Osteoblast (primary cell): ENCODE data around the gene STK33. TPM values are rescaled to one million over a fixed set of nuclear protein-coding genes. Genes with fewer than 3 reads are reported as not detected.

Experiments used
- DNase-seq: peaks from one replicate; pipeline ENCODE4 v3.0.0; 2011; ENCODE audit warnings: low spot score, mixed read lengths; ENCODE audit not compliant: insufficient read length; ENCODE audit errors: missing footprints
- H2AFZ ChIP-seq: 2 replicates; pipeline ENCODE4 v1.6.0; 2011; ENCODE audit warnings: mild to moderate bottlenecking, low read length
- H3K27ac ChIP-seq: 2 replicates; pipeline ENCODE4 v1.5.1; 2011; ENCODE audit warnings: mild to moderate bottlenecking, low read depth, low read length, moderate library complexity
- H3K27me3 ChIP-seq: 2 replicates; pipeline ENCODE4 v1.6.0; 2012; ENCODE audit warnings: mild to moderate bottlenecking, control low read depth, inconsistent platforms, low read length, moderate library complexity; ENCODE audit not compliant: insufficient read depth
- H3K36me3 ChIP-seq: 2 replicates; pipeline ENCODE4 v1.5.1; 2011; ENCODE audit warnings: mild to moderate bottlenecking, low read length, control low read depth, moderate library complexity; ENCODE audit not compliant: insufficient read depth
- H3K4me1 ChIP-seq: 2 replicates; pipeline ENCODE4 v1.5.1; 2011; ENCODE audit warnings: mild to moderate bottlenecking, low read length, control low read depth, moderate library complexity; ENCODE audit not compliant: insufficient read depth
- H3K4me2 ChIP-seq: 2 replicates; pipeline ENCODE4 v1.6.0; 2011; ENCODE audit warnings: mild to moderate bottlenecking, low read length; ENCODE audit not compliant: insufficient read depth
- H3K4me3 ChIP-seq: fragments of 200-600 bp; sonication (generic); 3 replicates; pipeline ENCODE4 v1.5.1; 2012; ENCODE audit warnings: mild to moderate bottlenecking, low read length, inconsistent platforms; ENCODE audit not compliant: insufficient read depth
- H3K79me2 ChIP-seq: 2 replicates; pipeline ENCODE4 v1.6.0; 2012; ENCODE audit warnings: mild to moderate bottlenecking, low read length, control low read depth, inconsistent platforms; ENCODE audit not compliant: insufficient read depth
- H3K9me3 ChIP-seq: 2 replicates; pipeline ENCODE4 v1.5.1; 2011; ENCODE audit warnings: low read depth, low read length, control low read depth
- H4K20me1 ChIP-seq: 2 replicates; pipeline ENCODE4 v1.6.0; 2012; ENCODE audit warnings: mild to moderate bottlenecking, low read length, control low read depth; ENCODE audit not compliant: insufficient read depth
- CTCF ChIP-seq: IDR thresholded peaks from 2 replicates; pipeline ENCODE4 v1.5.1; 2011; ENCODE audit warnings: mild to moderate bottlenecking, low read depth, low read length, moderate library complexity; ENCODE audit errors: extremely low read depth
- total RNA-seq: library from RNA; depleted of rRNA; stranded (reverse); fragments of >200 nt; gene quantifications from 2 replicates; pipeline ENCODE4 v1.2.3, GENCODE V29; 2012

STK33 gene
- total RNA-seq, 1 donor, result 0.72 TPM

DNA sequence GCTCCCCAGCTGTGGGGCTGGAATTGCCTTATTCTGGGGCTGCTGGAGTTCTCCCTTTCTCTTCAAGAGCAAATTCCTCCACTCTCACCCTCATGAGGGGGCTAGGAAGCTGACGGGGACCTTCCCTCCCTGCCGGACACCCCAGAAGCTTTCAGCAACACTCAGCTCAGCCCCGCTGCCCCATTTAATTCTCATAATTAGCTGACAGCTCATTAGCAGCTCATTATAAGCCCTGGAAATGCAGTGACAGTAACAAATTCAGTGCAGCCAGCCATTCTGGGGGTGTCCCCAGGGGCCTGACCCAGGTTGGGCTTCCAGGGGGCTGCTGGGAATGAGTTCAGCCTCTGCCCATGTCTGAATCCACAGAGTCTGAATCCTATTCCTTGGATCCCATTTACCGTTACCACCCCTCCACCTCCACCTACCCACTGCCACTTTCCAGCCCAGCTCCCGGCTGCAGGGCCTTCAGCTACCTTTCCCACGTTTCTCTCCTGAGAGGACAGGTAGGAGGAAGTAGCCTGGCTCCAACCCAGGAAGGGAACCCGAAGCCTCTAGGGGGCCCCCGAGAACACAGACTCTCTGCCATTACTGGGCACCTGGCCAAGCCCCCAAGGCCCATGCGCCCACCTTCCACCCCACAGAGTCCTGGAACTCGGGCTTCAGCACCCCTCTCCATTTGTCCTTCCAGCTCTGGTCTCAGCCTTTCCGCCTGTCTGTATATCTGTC lies 228.6 kb downstream of the STK33 start:
- Histone ChIP-seq H3K27ac (no peak overlapping the region), H3K4me2 (no peak overlapping the region), H3K27me3 (peaks cover 5% of the 10 kb centered on the region), H3K79me2 (no peaks in the 10 kb centered on the region), H2AFZ (no peak overlapping the region), H3K4me1 (no peaks in the 10 kb centered on the region), H3K36me3 (no peaks in the 10 kb centered on the region), H4K20me1 (no peaks in the 10 kb centered on the region), H3K9me3 (no peaks in the 10 kb centered on the region), H3K4me3 (no peak overlapping the region)
- no peak for TF ChIP-seq CTCF
- DNase-seq, result no peak

- Histone ChIP-seq H3K27ac (no peak overlapping the region), H2AFZ (no peak overlapping the region), H3K36me3 (no peaks in the 10 kb centered on the region), H3K27me3 (peaks cover 5% of the 10 kb centered on the region), H3K4me1 (no peaks in the 10 kb centered on the region), H3K9me3 (no peaks in the 10 kb centered on the region), H3K4me2 (no peak overlapping the region), H3K79me2 (no peaks in the 10 kb centered on the region), H4K20me1 (no peaks in the 10 kb centered on the region), H3K4me3 (no peak overlapping the region)
- no peak for DNase-seq
- TF ChIP-seq CTCF, result no peak
These were observed 230.1 kb downstream of the STK33 start for GRCh38 chr11:8363921-8364320.

DNA sequence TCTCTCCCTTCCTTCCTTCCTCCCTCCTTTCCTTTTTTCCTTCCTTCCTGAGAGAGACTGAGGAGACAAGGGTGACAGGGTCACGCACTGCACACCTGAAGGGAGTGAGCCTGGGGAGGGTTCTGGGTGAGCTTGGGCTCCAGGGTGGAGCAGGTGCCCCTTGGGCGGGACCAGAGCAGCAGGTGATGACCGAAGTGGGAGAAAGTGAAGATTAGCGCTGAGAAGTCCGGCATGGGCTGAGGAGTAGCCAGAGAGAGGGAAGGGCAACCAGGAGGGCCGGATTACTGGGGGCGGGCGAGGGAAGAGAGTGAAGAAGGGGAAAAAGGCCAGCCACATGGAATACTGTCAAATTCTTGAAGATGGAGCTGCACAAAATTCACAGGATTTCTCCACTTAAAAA lies 231.1 kb downstream of the STK33 start:
- H3K79me2 ChIP-seq, result no peaks in the 10 kb centered on the region
- no peaks in the 10 kb centered on the region for H3K4me1 ChIP-seq
- no peak overlapping the region for H3K4me2 ChIP-seq
- peaks cover 5% of the 10 kb centered on the region for H3K27me3 ChIP-seq
- H3K36me3 ChIP-seq, result no peaks in the 10 kb centered on the region
- no peak overlapping the region for H3K27ac ChIP-seq
- H3K4me3 ChIP-seq, result no peak overlapping the region
- no peaks in the 10 kb centered on the region for H3K9me3 ChIP-seq
- H2AFZ ChIP-seq, result no peak overlapping the region
- DNase-seq, result no peak
- no peaks in the 10 kb centered on the region for H4K20me1 ChIP-seq
- no peak for TF ChIP-seq CTCF

- Histone ChIP-seq H3K4me1 (no peaks in the 10 kb centered on the region), H3K9me3 (no peaks in the 10 kb centered on the region), H3K27me3 (peaks cover 3% of the 10 kb centered on the region), H3K4me2 (no peak overlapping the region), H3K4me3 (no peak overlapping the region), H3K27ac (no peak overlapping the region), H3K79me2 (no peaks in the 10 kb centered on the region), H4K20me1 (no peaks in the 10 kb centered on the region), H3K36me3 (no peaks in the 10 kb centered on the region), H2AFZ (no peak overlapping the region)
- TF ChIP-seq CTCF, result no peak
- DNase-seq, result no peak
These were observed 231.5 kb downstream of the STK33 start for GRCh38 chr11:8362491-8362890.
